ENCODE data around the gene TMEM183A.

Gene TMEM183A

GRCh38 chr1:202961220-202961880, 45.8 kb upstream of the TMEM183A start:
- Mint-ChIP-seq H3K27me3 (ENCODE audit: low read depth) (no peaks in the 10 kb centered on the region), H3K4me3 (peak overlapping the region in 1 of 3 experiments; percentile 45), H3K36me3 (ENCODE audit: low read depth) (peaks cover 14% of the 10 kb centered on the region), H3K4me1 (peaks cover 73% of the 10 kb centered on the region), H3K27ac (peak overlapping the region in 1 of 3 experiments; percentile 60), H3K9me3 (no peaks in the 10 kb centered on the region)
- no peak for TF ChIP-seq CTCF (IDR thresholded peaks at IDR 0.05; ENCODE audit: unreplicated experiment in 3 of 3)

- no peak for TF ChIP-seq CTCF (IDR thresholded peaks at IDR 0.05; ENCODE audit: unreplicated experiment in 3 of 3)
- Mint-ChIP-seq H3K36me3 (ENCODE audit: low read depth) (peaks cover 14% of the 10 kb centered on the region), H3K4me1 (peaks cover 60% of the 10 kb centered on the region), H3K4me3 (peak overlapping the region; percentile 69 to 91 (median 90)), H3K27ac (peak overlapping the region; percentile 54 to 86 (median 80)), H3K27me3 (ENCODE audit: low read depth) (no peaks in the 10 kb centered on the region), H3K9me3 (no peaks in the 10 kb centered on the region)
These were observed 42.3 kb upstream of the TMEM183A start for GRCh38 chr1:202964791-202965410.

GRCh38 chr1:202965422-202965821, 41.8 kb upstream of the TMEM183A start:
- H3K9me3 Mint-ChIP-seq: no peaks in the 10 kb centered on the region
- peak overlapping the region; percentile 54 to 86 (median 80) for H3K27ac Mint-ChIP-seq
- H3K27me3 Mint-ChIP-seq (ENCODE audit: low read depth): no peaks in the 10 kb centered on the region
- peaks cover 59% of the 10 kb centered on the region for H3K4me1 Mint-ChIP-seq
- no peak for TF ChIP-seq CTCF (IDR thresholded peaks at IDR 0.05; ENCODE audit: unreplicated experiment in 3 of 3)
- peaks cover 14% of the 10 kb centered on the region for H3K36me3 Mint-ChIP-seq (ENCODE audit: low read depth)
- H3K4me3 Mint-ChIP-seq: peak overlapping the region; percentile 79 to 91 (median 90)

GRCh38 chr1:202966006-202966898, 40.9 kb upstream of the TMEM183A start:
- peaks cover 14% of the 10 kb centered on the region for H3K36me3 Mint-ChIP-seq (ENCODE audit: low read depth)
- no peaks in the 10 kb centered on the region for H3K9me3 Mint-ChIP-seq
- H3K4me1 Mint-ChIP-seq: peaks cover 54% of the 10 kb centered on the region
- peak overlapping the region; percentile 80 to 91 (median 86) for H3K27ac Mint-ChIP-seq
- H3K27me3 Mint-ChIP-seq (ENCODE audit: low read depth): no peaks in the 10 kb centered on the region
- no peak for TF ChIP-seq CTCF (IDR thresholded peaks at IDR 0.05; ENCODE audit: unreplicated experiment in 3 of 3)
- peak overlapping the region; percentile 79 to 91 (median 90) for H3K4me3 Mint-ChIP-seq

- H3K4me3 Mint-ChIP-seq: peak overlapping the region; percentile 87 to 97 (median 91)
- H3K4me1 Mint-ChIP-seq: peaks cover 40% of the 10 kb centered on the region
- no peaks in the 10 kb centered on the region for H3K9me3 Mint-ChIP-seq
- peaks cover 6% of the 10 kb centered on the region for H3K27me3 Mint-ChIP-seq (ENCODE audit: low read depth)
- peak overlapping the region; percentile 83 to 90 (median 90) for H3K27ac Mint-ChIP-seq
- peaks cover 12% of the 10 kb centered on the region for H3K36me3 Mint-ChIP-seq (ENCODE audit: low read depth)
- TF ChIP-seq CTCF (IDR thresholded peaks at IDR 0.05; ENCODE audit: unreplicated experiment in 3 of 3): no peak
These were observed 39.4 kb upstream of the TMEM183A start for GRCh38 chr1:202967684-202968281.
